DOHH2 (cell line): ENCODE data around the gene COPE.

Experiments
- CTCF ChIP-seq: fragments of 200-600 bp; sonication (generic); IDR thresholded peaks from one replicate; pipeline ENCODE4 v1.5.1; 2014; ENCODE audit warnings: antibody characterized with exemption, mild to moderate bottlenecking, low read depth, low read length; ENCODE audit not compliant: poor library complexity, severe bottlenecking
- EZH2phosphoT487 ChIP-seq: fragments of 200-600 bp; sonication (generic); IDR thresholded peaks from 2 replicates; pipeline ENCODE4 v1.6.1; 2017; ENCODE audit warnings: borderline replicate concordance, mild to moderate bottlenecking, antibody characterized with exemption, low read length, moderate library complexity, mixed read lengths

- no peak for TF ChIP-seq CTCF
- TF ChIP-seq EZH2phosphoT487, result no peak
Observed at GRCh38 chr19:18859676-18860301, 59.4 kb downstream of the COPE start.
